Measurements from ENCODE around the gene SRCAP. TPM values are rescaled to one million over a fixed set of nuclear protein-coding genes. Genes with fewer than 3 reads are reported as not detected.
"Not testable (repeated sequence)": the region's sequence is repeated elsewhere in the genome, so short reads cannot be mapped to it uniquely, and the experiment has no call there.

The SRCAP gene
- total and polyA plus RNA-seq, 8 donors = 7.5 to 39.6 (median 27.4) TPM

DNA sequence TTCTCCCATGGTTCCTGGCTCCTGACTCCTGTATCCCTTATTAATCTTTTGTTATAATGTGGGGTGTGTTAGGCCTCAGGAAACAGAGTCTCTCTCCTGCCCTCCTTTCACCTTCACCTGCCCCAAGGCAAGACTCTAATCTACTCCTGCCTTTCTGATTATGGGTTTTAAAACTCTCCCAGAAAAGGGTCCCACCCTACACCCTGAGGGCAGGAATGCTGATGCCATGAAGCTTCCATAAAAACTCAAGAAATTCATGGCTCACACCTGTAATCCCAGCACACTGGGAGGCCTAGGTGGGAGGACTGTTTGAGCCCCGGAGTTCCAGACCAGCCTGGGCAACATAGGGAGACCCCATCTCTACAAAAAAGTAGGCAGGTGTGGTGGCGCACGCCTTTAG lies 18.6 kb upstream of the SRCAP start:
- TF ChIP-seq, protein P1, sequence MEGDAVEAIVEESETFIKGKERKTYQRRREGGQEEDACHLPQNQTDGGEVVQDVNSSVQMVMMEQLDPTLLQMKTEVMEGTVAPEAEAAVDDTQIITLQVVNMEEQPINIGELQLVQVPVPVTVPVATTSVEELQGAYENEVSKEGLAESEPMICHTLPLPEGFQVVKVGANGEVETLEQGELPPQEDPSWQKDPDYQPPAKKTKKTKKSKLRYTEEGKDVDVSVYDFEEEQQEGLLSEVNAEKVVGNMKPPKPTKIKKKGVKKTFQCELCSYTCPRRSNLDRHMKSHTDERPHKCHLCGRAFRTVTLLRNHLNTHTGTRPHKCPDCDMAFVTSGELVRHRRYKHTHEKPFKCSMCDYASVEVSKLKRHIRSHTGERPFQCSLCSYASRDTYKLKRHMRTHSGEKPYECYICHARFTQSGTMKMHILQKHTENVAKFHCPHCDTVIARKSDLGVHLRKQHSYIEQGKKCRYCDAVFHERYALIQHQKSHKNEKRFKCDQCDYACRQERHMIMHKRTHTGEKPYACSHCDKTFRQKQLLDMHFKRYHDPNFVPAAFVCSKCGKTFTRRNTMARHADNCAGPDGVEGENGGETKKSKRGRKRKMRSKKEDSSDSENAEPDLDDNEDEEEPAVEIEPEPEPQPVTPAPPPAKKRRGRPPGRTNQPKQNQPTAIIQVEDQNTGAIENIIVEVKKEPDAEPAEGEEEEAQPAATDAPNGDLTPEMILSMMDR (IDR thresholded peaks at IDR 0.05) = no peak
- H3K36me3 ChIP-seq = no peaks in the 10 kb centered on the region
- FAIRE-seq (no peak), DNase-seq (no peak), ATAC-seq (no peak)
- H3K4me3 ChIP-seq = no peak overlapping the region
- H3K27ac ChIP-seq = no peak overlapping the region
- intact Hi-C loops (cut with DNase I) = no loop called here
- no peaks in the 10 kb centered on the region for H3K9me3 ChIP-seq
- no peaks in the 10 kb centered on the region for H3K27me3 ChIP-seq
- WGBS, 2 donors = 82 to 90% methylated on average over 3 of the region's 3 CpGs
- no peaks in the 10 kb centered on the region for H3K4me1 ChIP-seq

DNA sequence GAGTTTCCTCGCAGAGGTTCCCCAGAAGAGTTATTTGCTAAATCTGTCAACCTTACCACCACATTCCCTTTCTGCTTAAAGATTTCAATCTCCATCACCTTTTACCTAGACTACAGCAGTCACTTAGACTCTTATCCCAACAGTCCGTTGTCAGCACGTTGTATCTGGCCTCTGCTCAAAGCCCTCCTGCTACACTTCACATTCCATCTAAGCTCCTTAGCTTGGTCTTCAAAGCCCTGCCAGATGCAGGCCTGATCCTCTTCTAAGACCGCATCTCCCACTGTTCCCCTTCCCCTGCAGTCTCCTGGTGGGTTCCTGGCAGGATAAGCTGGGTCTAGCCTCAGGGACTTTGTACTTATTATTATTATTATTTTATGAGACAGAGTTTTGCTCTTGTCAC lies 10.3 kb upstream of the SRCAP start:
- H3K27ac ChIP-seq = no peak overlapping the region
- no peak for FAIRE-seq
- DNase-seq = no peak
- intact Hi-C loops (cut with DNase I) = no loop called here
- H3K36me3 ChIP-seq = no peaks in the 10 kb centered on the region
- ATAC-seq = no peak
- H3K27me3 ChIP-seq = no peaks in the 10 kb centered on the region
- H3K4me1 ChIP-seq = no peaks in the 10 kb centered on the region
- TF ChIP-seq, protein P1 (IDR thresholded peaks at IDR 0.05) = no peak
- no peak overlapping the region for H3K4me3 ChIP-seq
- 70 to 77% methylated on average over 4 of the region's 4 CpGs for WGBS, 2 donors
- no peaks in the 10 kb centered on the region for H3K9me3 ChIP-seq

DNA sequence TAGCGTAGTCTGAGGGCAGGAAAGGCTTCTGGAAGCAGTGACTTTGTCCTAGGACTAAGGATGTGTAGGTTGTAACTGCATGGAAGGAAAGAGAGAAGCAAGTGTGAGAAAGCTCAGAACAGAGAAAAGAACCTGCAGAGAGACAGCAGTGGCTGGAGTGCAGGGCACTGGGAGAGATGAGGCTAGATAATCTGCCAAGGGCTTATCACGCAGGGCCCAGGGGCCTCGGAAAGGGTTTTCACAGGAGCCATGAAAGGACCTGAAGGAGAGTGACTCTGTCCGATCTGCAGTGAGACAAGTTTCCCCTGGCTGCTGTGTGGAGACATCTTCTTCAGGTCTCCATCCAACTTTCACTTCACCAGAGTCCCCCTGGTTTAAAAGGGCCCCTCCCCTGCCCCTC lies 7.1 kb upstream of the SRCAP start:
- DNase-seq (no peak), FAIRE-seq (no peak), ATAC-seq (no peak)
- Histone ChIP-seq H3K27ac (no peak overlapping the region), H3K9me3 (no peaks in the 10 kb centered on the region), H3K4me3 (no peak overlapping the region), H3K36me3 (no peaks in the 10 kb centered on the region), H3K27me3 (no peaks in the 10 kb centered on the region), H3K4me1 (no peaks in the 10 kb centered on the region)
- TF ChIP-seq, protein P1 (IDR thresholded peaks at IDR 0.05) = no peak
- intact Hi-C loops (cut with DNase I) = no loop called here
- WGBS, 2 donors = 54 to 63% methylated on average over 4 of the region's 4 CpGs

DNA sequence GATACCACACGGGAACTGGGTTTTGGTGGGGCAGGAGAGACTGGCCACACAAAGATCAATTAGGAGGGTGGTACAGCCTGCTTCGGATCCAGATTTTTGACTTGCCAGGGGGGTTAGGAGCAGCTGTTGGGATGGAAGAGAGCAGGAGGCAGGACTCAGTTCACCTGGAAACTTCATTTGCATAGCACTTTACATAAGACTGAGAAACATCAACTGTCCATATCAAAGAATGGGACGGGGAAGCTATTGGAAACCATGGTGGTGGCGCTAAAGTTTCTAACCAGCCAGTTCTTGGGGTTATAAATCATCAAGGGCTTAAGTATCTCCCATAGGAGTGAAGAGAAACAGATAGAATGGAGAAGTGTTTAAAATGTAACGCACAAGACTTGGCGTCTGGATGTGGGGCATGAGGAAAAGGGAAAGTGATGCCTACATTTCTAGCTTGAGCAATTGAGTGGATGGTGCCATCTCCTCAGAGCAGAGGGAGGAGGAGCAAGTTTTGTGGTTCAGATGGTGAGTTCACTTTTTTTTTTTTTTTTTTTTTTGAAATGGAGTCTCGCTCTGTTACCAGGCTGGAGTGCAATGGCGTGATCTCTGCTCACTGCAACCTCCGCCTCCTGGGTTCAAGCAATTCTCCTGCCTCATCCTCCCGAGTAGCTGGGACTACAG lies 6.4 kb upstream of the SRCAP start:
- Histone ChIP-seq H3K9me3 (no peaks in the 10 kb centered on the region), H3K27ac (no peak overlapping the region), H3K36me3 (no peaks in the 10 kb centered on the region), H3K4me1 (peaks cover 0 to 4% (median 0%) of the 10 kb centered on the region in 3 donors), H3K4me3 (no peak overlapping the region), H3K27me3 (no peaks in the 10 kb centered on the region)
- ATAC-seq = no peak
- TF ChIP-seq, protein P1 (IDR thresholded peaks at IDR 0.05) = no peak
- no peak for DNase-seq
- 74 to 81% methylated on average over 8 to 10 of the region's 10 CpGs for WGBS, 2 donors
- FAIRE-seq = no peak
- intact Hi-C loops (cut with DNase I) = no loop called here

DNA sequence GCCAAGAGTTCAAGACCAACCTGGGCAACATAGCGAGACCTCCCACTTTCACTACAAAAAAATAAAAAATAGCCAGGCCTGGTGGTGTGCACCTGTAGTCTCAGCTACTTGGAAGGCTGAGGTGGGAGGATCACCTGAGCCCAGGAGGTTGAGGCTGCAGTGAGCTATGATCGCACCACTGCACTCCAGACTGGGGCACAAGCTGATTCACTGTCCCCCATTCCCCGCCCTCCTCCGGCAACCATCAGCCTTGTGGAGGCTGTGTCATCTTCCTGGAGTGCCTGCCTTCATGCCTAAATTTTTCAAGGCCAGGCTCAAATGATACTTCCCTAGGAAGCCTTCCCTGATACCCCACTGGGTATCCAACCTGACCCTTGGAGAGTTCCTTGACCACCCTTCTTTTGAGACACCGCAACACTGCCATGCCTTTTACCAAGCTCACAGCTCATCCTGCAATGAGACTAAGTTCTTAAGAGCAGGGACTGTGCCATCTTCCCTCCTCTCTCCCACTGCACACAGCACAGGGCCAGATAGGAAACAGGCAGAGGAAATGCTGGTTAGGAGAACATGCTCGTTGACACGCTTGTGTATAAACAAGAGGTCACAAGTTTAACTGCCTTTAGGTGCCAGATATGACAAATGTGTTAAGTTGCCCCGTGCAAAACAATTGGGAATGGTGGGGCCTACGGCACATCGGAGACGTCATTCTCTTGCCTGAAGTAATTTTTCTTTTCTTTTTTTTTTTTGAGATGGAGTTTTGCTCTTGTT lies 3.9 kb upstream of the SRCAP start:
- H3K36me3 ChIP-seq = peaks cover 0 to 2% (median 0%) of the 10 kb centered on the region in 3 donors
- no peaks in the 10 kb centered on the region for H3K27me3 ChIP-seq
- 76 to 83% methylated on average over 11 of the region's 11 CpGs for WGBS, 2 donors
- FAIRE-seq (no peak), ATAC-seq (no peak), DNase-seq (no peak)
- intact Hi-C loops (cut with DNase I) = no loop called here
- no peaks in the 10 kb centered on the region for H3K9me3 ChIP-seq
- H3K4me3 ChIP-seq = no peak overlapping the region
- peaks cover 4 to 8% (median 6%) of the 10 kb centered on the region in 3 donors for H3K4me1 ChIP-seq
- no peak overlapping the region for H3K27ac ChIP-seq
- TF ChIP-seq, protein P1 (IDR thresholded peaks at IDR 0.05) = no peak

DNA sequence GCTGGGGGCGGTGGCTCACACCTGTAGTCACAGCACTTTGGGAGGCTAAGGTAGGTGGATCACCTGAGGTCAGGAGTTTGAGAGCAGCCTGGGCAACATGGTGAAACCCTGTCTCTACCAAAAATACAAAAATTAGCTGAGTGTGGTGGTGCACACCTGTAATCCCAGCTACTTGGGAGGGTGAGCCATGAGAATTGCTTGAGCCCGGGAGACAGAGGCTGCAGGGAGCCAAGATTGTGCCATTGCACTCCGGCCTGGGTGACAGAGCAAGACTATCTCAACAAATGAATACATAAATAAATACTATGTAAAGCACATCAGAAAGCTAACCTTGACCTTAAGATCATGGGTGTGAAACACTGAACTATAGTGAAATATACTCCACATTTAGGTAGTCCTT lies 2.3 kb upstream of the SRCAP start:
- ATAC-seq; intact Hi-C loops (cut with DNase I); FAIRE-seq; DNase-seq; H3K27ac ChIP-seq; H3K27me3 ChIP-seq; H3K9me3 ChIP-seq; H3K4me3 ChIP-seq: not testable (repeated sequence)
- H3K4me1 ChIP-seq = peaks cover 7 to 13% (median 8%) of the 10 kb centered on the region in 3 donors
- WGBS, 2 donors = 88 to 93% methylated on average over 3 of the region's 3 CpGs
- peaks cover 0 to 17% (median 8%) of the 10 kb centered on the region in 3 donors for H3K36me3 ChIP-seq

Data from pancreas (tissue), 10 donors.